HEK293 (cell line): ENCODE data around the gene NOP9.

Experiments
- TCF7L2 ChIP-seq: IDR thresholded peaks from 2 replicates; pipeline ENCODE4 v1.6.1; 2011; ENCODE audit warnings: low read depth, mild to moderate bottlenecking, inconsistent platforms, low read length, moderate library complexity, borderline replicate concordance
- ZNF121 ChIP-seq: fragments of 450-650 bp; formaldehyde crosslinking; IDR thresholded peaks from 2 replicates; pipeline ENCODE4 v1.5.1; 2016; ENCODE audit warnings: missing biosample characterization, missing genetic modification characterization
- ZNF133 ChIP-seq: fragments of 450-650 bp; formaldehyde crosslinking; IDR thresholded peaks from 2 replicates; pipeline ENCODE4 v1.5.1; 2016; ENCODE audit warnings: missing biosample characterization, missing genetic modification characterization
- ZNF707 ChIP-seq: fragments of 450-650 bp; formaldehyde crosslinking; IDR thresholded peaks from 2 replicates; pipeline ENCODE4 v1.5.1; 2016; ENCODE audit warnings: missing biosample characterization, missing genetic modification characterization
- TF ChIP-seq, protein P1 (sequence below): fragments of 450-650 bp; IDR thresholded peaks from 2 replicates; pipeline ENCODE4 v1.5.1; 2018; ENCODE audit warnings: missing biosample characterization, missing genetic modification characterization
- TF ChIP-seq, protein P2 (sequence below): fragments of 450-650 bp; formaldehyde crosslinking; IDR thresholded peaks from 2 replicates; pipeline ENCODE4 v1.5.1; 2016; ENCODE audit warnings: missing biosample characterization, missing genetic modification characterization
- TF ChIP-seq, protein P3 (sequence below): sonication (generic); formaldehyde crosslinking; IDR thresholded peaks from 2 replicates; pipeline ENCODE4 v1.8.1; 2022; ENCODE audit warnings: mild to moderate bottlenecking, moderate library complexity, missing genetic modification reagents
- TF ChIP-seq, protein P4 (sequence below): fragments of 450-650 bp; formaldehyde crosslinking; IDR thresholded peaks from 2 replicates; pipeline ENCODE4 v1.5.1; 2017; ENCODE audit warnings: missing biosample characterization, missing genetic modification characterization

DNA sequence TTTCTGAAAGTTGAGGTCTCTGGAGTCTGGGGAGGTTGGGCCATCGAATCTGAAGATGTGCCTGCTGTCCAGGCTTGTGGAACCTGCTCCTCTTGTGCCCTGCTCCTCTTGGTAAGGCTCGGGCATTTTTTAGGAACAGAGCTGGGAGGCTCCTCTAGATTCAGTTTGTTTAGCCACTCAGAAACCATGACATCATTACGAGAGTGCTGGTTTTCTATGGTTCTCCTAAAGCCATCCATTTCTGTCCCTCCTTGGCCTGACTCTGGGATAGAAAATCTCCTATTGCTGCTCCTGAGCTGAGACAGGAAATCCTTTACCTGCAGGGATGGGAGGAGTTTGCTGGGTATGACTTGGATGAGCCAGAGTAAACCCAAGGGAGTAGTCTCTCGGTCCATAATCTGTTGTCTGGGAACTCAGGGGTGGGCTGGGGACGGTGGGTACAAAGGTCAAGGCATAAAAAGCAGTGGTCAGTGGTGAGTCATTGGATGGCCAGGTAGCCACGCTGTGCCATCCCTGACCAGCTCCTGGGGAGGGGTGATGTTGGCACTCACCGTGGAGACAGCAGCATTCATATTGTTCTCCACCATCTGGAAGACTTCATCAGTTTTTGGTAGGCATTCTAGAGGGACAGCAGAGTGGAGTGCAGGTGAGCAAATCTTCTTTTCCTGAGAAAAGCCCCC lies 37.6 kb downstream of the NOP9 start:
- no peak for TF ChIP-seq ZNF707
- TF ChIP-seq, protein P1, sequence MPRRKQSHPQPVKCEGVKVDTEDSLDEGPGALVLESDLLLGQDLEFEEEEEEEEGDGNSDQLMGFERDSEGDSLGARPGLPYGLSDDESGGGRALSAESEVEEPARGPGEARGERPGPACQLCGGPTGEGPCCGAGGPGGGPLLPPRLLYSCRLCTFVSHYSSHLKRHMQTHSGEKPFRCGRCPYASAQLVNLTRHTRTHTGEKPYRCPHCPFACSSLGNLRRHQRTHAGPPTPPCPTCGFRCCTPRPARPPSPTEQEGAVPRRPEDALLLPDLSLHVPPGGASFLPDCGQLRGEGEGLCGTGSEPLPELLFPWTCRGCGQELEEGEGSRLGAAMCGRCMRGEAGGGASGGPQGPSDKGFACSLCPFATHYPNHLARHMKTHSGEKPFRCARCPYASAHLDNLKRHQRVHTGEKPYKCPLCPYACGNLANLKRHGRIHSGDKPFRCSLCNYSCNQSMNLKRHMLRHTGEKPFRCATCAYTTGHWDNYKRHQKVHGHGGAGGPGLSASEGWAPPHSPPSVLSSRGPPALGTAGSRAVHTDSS (tag by site-specific recombination) = no peak
- TF ChIP-seq TCF7L2 = no peak
- no peak for TF ChIP-seq ZNF133 (tag by site-specific recombination)
- TF ChIP-seq, protein P2, sequence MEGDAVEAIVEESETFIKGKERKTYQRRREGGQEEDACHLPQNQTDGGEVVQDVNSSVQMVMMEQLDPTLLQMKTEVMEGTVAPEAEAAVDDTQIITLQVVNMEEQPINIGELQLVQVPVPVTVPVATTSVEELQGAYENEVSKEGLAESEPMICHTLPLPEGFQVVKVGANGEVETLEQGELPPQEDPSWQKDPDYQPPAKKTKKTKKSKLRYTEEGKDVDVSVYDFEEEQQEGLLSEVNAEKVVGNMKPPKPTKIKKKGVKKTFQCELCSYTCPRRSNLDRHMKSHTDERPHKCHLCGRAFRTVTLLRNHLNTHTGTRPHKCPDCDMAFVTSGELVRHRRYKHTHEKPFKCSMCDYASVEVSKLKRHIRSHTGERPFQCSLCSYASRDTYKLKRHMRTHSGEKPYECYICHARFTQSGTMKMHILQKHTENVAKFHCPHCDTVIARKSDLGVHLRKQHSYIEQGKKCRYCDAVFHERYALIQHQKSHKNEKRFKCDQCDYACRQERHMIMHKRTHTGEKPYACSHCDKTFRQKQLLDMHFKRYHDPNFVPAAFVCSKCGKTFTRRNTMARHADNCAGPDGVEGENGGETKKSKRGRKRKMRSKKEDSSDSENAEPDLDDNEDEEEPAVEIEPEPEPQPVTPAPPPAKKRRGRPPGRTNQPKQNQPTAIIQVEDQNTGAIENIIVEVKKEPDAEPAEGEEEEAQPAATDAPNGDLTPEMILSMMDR (tag by site-specific recombination) = no peak
- TF ChIP-seq ZNF121 = no peak
- TF ChIP-seq, protein P3, sequence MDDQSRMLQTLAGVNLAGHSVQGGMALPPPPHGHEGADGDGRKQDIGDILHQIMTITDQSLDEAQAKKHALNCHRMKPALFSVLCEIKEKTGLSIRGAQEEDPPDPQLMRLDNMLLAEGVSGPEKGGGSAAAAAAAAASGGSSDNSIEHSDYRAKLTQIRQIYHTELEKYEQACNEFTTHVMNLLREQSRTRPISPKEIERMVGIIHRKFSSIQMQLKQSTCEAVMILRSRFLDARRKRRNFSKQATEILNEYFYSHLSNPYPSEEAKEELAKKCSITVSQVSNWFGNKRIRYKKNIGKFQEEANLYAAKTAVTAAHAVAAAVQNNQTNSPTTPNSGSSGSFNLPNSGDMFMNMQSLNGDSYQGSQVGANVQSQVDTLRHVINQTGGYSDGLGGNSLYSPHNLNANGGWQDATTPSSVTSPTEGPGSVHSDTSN = no peak
- TF ChIP-seq, protein P4, sequence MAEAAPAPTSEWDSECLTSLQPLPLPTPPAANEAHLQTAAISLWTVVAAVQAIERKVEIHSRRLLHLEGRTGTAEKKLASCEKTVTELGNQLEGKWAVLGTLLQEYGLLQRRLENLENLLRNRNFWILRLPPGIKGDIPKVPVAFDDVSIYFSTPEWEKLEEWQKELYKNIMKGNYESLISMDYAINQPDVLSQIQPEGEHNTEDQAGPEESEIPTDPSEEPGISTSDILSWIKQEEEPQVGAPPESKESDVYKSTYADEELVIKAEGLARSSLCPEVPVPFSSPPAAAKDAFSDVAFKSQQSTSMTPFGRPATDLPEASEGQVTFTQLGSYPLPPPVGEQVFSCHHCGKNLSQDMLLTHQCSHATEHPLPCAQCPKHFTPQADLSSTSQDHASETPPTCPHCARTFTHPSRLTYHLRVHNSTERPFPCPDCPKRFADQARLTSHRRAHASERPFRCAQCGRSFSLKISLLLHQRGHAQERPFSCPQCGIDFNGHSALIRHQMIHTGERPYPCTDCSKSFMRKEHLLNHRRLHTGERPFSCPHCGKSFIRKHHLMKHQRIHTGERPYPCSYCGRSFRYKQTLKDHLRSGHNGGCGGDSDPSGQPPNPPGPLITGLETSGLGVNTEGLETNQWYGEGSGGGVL (tag by site-specific recombination) = no peak
